Measurements from ENCODE around the gene PRKAB1.

DNA sequence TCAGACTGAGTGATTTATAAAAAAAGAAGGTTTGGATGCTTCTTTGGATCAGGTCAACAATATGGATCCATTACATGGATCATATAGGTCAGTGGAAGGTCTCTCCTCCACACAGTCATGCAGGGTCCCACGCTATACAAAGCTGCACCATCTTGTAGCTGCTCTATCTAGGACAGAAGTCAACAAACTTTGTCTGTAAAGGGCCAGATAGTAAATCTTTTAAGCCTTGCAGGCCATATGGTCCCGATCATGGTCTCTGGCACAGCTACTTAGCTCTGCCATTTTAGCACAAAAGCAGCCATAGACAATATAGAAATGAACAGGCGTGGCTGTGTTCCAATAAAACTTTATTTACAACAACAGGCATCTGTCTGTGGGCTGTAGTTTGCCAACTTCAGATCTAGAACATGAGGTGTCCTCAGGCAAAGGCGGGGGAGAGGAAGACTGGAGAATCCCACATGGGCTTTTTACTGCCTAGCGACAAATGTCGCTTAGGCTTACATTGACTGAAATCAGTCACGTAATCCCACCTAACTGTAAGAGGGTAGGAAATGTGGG, 37.6 kb upstream of the PRKAB1 start:
- TF ChIP-seq, protein P1, sequence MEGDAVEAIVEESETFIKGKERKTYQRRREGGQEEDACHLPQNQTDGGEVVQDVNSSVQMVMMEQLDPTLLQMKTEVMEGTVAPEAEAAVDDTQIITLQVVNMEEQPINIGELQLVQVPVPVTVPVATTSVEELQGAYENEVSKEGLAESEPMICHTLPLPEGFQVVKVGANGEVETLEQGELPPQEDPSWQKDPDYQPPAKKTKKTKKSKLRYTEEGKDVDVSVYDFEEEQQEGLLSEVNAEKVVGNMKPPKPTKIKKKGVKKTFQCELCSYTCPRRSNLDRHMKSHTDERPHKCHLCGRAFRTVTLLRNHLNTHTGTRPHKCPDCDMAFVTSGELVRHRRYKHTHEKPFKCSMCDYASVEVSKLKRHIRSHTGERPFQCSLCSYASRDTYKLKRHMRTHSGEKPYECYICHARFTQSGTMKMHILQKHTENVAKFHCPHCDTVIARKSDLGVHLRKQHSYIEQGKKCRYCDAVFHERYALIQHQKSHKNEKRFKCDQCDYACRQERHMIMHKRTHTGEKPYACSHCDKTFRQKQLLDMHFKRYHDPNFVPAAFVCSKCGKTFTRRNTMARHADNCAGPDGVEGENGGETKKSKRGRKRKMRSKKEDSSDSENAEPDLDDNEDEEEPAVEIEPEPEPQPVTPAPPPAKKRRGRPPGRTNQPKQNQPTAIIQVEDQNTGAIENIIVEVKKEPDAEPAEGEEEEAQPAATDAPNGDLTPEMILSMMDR (conservative IDR thresholded peaks at IDR 0.05; ENCODE audit: low read depth in 2 of 2): no peak
- TF ChIP-seq EZH2 (IDR thresholded peaks at IDR 0.05; ENCODE audit: low read depth, unreplicated experiment) (no peak), EZH2phosphoT487 (IDR thresholded peaks at IDR 0.05; ENCODE audit: unreplicated experiment) (no peak), POLR2AphosphoS5 (IDR thresholded peaks at IDR 0.05; ENCODE audit: low read depth) (no peak)
- TF ChIP-seq, protein P2, sequence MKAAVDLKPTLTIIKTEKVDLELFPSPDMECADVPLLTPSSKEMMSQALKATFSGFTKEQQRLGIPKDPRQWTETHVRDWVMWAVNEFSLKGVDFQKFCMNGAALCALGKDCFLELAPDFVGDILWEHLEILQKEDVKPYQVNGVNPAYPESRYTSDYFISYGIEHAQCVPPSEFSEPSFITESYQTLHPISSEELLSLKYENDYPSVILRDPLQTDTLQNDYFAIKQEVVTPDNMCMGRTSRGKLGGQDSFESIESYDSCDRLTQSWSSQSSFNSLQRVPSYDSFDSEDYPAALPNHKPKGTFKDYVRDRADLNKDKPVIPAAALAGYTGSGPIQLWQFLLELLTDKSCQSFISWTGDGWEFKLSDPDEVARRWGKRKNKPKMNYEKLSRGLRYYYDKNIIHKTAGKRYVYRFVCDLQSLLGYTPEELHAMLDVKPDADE (IDR thresholded peaks at IDR 0.05): no peak

Measured in GM23338 (cell line).